ENCODE data around the gene FAM229B. TPM values are rescaled to one million over a fixed set of nuclear protein-coding genes. Genes with fewer than 3 reads are reported as not detected.

FAM229B gene
- total RNA-seq, 4 donors from 2014 or later, result 9.5 to 26.1 (median 13.8) TPM

DNA sequence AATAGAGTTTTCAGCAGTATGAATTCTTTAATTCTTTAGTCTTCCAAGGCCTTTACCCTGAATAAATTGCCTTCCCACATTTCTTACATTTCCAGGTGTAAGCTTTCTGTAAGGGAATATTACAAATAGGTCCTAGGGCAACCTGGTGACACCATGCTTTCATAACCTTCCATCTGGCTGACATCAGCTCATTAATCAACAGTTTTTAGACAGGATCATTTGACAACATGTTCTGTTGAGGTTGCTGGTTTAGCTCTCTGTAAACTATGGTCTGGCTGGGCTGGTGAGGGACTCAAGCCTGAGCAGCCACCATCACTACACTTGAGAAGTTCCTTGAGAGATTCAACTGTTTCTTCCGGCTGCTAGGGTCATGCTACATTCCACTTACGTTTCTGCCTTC lies 19.2 kb downstream of the FAM229B start:
- TF ChIP-seq POLR2A (IDR thresholded peaks at IDR 0.05), result no peak
- Histone ChIP-seq H3K36me3 (peaks cover 3 to 54% of the 10 kb centered on the region in 2 donors), H3K4me1 (peaks cover 0 to 24% (median 0%) of the 10 kb centered on the region in 3 donors), H3K9me3 (no peaks in the 10 kb centered on the region), H3K27ac (peak overlapping the region in 2 of 4 donors; percentile 4 to 6), H3K4me3 (no peak overlapping the region), H3K27me3 (no peaks in the 10 kb centered on the region)
- no peak for ATAC-seq
- WGBS, 2 donors (ENCODE audit: low coverage in 1 of 2), result 59 to 86% methylated on average over 2 of the region's 2 CpGs

DNA sequence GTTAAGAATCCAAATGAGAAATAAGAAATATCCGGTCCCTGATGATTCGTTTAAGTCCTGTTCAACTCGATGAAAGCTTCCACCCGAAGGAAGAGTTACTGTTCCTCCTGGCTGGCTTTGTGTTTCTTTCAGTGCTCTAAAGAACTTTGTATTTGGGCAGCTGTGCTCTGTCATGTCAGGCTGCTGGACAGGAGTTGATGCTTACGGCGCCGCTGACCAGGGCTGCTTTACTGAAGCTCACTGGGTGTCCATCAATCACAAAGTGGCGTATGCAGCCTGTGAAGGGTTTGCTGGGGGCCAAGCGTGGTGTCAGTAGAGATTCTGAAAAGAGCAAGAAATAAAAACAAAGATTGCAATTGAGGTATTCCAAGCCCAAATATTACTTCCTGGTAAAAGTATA lies 21.9 kb downstream of the FAM229B start:
- Histone ChIP-seq H3K27ac (peak overlapping the region in 3 of 4 donors; percentile 5 to 50 (median 38)), H3K9me3 (no peaks in the 10 kb centered on the region), H3K36me3 (peaks cover 10 to 71% of the 10 kb centered on the region in 2 donors), H3K4me3 (no peak overlapping the region), H3K27me3 (no peaks in the 10 kb centered on the region), H3K4me1 (peaks cover 0 to 38% (median 0%) of the 10 kb centered on the region in 3 donors)
- ATAC-seq, result peak; percentile 43
- WGBS, 2 donors (ENCODE audit: low coverage in 1 of 2), result 33 to 36% methylated on average over 6 to 9 of the region's 9 CpGs
- TF ChIP-seq POLR2A (IDR thresholded peaks at IDR 0.05) (no peak), POLR2AphosphoS5 (IDR thresholded peaks at IDR 0.05) (no peak), CTCF (IDR thresholded peaks at IDR 0.05) (no peak)

DNA sequence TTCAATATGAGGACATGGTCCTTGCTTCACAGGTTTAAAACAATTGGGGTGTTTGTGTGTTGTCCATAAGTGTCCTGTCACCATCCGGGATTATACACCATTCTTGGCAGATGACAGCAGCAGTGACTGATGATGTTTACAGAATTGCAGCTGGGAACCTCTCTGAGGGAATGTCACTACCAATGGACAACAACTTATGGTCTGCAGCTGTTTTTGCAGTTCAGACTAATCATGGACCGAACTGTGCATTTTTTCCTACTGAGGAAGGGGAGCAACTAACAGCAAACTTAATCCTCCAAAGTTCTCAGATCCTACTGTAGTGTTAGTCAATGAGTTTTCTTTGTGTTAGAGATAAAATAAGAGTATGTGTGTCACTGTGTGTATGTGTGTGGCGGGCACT lies 26.0 kb downstream of the FAM229B start:
- no peak for ATAC-seq
- Histone ChIP-seq H3K36me3 (peaks cover 15 to 93% of the 10 kb centered on the region in 2 donors), H3K4me1 (peaks cover 0 to 48% (median 0%) of the 10 kb centered on the region in 3 donors), H3K27me3 (no peaks in the 10 kb centered on the region), H3K4me3 (no peak overlapping the region), H3K27ac (peak overlapping the region in 1 of 4 donors; percentile 14), H3K9me3 (no peaks in the 10 kb centered on the region)
- WGBS, 2 donors (ENCODE audit: low coverage in 1 of 2), result 33 to 40% methylated on average over 3 of the region's 3 CpGs
- TF ChIP-seq POLR2AphosphoS5 (IDR thresholded peaks at IDR 0.05) (no peak), EP300 (IDR thresholded peaks at IDR 0.05) (no peak)

GRCh38 chr6:112113918-112114317 lies 26.5 kb downstream of the FAM229B start:
- Histone ChIP-seq H3K4me1 (peaks cover 0 to 47% (median 0%) of the 10 kb centered on the region in 3 donors), H3K4me3 (no peak overlapping the region), H3K27ac (peak overlapping the region in 1 of 4 donors; percentile 14), H3K36me3 (peaks cover 15 to 93% of the 10 kb centered on the region in 2 donors), H3K9me3 (no peaks in the 10 kb centered on the region), H3K27me3 (no peaks in the 10 kb centered on the region)
- ATAC-seq, result no peak
- TF ChIP-seq EP300 (IDR thresholded peaks at IDR 0.05), result no peak
- no peak for TF ChIP-seq POLR2AphosphoS5 (IDR thresholded peaks at IDR 0.05)
- TF ChIP-seq POLR2A (IDR thresholded peaks at IDR 0.05), result no peak
- no peak for TF ChIP-seq CTCF (IDR thresholded peaks at IDR 0.05)

GRCh38 chr6:112114577-112115223 lies 27.3 kb downstream of the FAM229B start:
- no peaks in the 10 kb centered on the region for H3K9me3 ChIP-seq
- H3K27me3 ChIP-seq, result no peaks in the 10 kb centered on the region
- H3K27ac ChIP-seq, result peak overlapping the region in 1 of 4 donors; percentile 11
- H3K4me1 ChIP-seq, result peaks cover 0 to 40% (median 0%) of the 10 kb centered on the region in 3 donors
- ATAC-seq, result no peak
- no peak overlapping the region for H3K4me3 ChIP-seq
- peaks cover 23 to 94% of the 10 kb centered on the region in 2 donors for H3K36me3 ChIP-seq
- 88 to 97% methylated on average over 3 of the region's 3 CpGs for WGBS, 2 donors (ENCODE audit: low coverage in 1 of 2)
- TF ChIP-seq CTCF (IDR thresholded peaks at IDR 0.05) (no peak), EP300 (IDR thresholded peaks at IDR 0.05) (no peak), POLR2A (IDR thresholded peaks at IDR 0.05) (no peak), POLR2AphosphoS5 (IDR thresholded peaks at IDR 0.05) (no peak)

DNA sequence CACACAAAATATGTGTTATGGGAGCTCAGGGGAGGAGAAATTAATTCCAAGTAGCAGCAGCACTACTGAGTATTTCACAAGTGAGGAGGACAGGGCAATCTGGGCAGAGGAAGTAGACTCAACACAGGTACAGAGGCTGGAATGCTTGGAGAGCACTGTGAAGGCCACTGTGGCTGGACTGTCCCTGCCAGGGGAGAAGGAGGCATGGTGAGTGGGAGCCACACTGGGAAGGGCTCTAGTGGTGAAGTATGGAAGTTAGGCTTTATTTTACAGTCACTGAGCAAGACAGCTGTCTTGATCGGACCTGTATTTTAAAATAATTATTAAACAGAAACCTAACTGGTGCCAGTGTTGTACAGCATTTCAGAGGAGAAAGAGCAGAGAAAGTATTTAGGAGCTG lies 28.8 kb downstream of the FAM229B start:
- WGBS, 2 donors (ENCODE audit: low coverage in 1 of 2), result 33 to 46% methylated on average over 1 of the region's 1 CpG
- TF ChIP-seq POLR2A (IDR thresholded peaks at IDR 0.05), result no peak
- Histone ChIP-seq H3K4me3 (no peak overlapping the region), H3K27ac (peak overlapping the region in 2 of 4 donors; percentile 9 to 18), H3K27me3 (no peaks in the 10 kb centered on the region), H3K36me3 (peaks cover 24 to 100% of the 10 kb centered on the region in 2 donors), H3K4me1 (peaks cover 0 to 25% (median 0%) of the 10 kb centered on the region in 3 donors), H3K9me3 (no peaks in the 10 kb centered on the region)
- ATAC-seq, result no peak

Measured in gastroesophageal sphincter (tissue), 4 donors.